Tibial nerve (tissue), 4 donors: Measurements from ENCODE around the gene GRIN2A.

Experiments
- EP300 ChIP-seq, 2 donors: sonication (generic); formaldehyde crosslinking; IDR thresholded peaks; one replicate each; pipeline ENCODE4 v1.6.1; 2017; ENCODE audit warnings: antibody characterized with exemption in 2 of 2, mild to moderate bottlenecking in 1 of 2
- POLR2A ChIP-seq, 2 donors: fragments of 450-650 bp; IDR thresholded peaks; one replicate each; pipeline ENCODE4 v1.6.1; 2017; ENCODE audit warnings: antibody characterized with exemption in 2 of 2, mild to moderate bottlenecking in 2 of 2, moderate library complexity in 2 of 2
- TF ChIP-seq, protein P1 (sequence below), 5 experiments: fragments of 200-600 bp in 3 of 5; fragments of 450-650 bp in 2 of 5; sonication (generic) in 3 of 5; IDR thresholded peaks; one replicate each; pipeline ENCODE4 v1.5.1; 2016 to 2019; ENCODE audit warnings: antibody characterized with exemption in 5 of 5, mild to moderate bottlenecking in 3 of 5, moderate library complexity in 2 of 5

DNA sequence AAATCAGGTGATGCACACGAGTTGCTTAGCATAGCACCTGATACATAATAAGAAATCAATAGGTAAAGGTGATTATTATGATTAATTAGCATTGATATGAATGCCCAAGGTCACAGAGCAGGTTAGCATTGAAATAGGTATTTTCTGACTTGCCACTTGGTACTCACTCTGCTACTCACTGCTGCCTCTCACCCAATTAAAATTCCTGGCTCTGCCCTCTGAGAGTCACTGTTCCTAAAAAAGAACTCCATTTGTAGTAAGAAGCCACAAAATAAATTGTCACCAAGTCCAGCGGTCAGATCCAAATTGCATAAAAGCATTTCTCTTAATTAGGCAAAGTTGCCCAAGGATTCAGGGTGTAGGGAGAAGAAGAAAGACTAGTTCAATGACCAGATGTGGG, 8.9 kb upstream of the GRIN2A start:
- TF ChIP-seq, protein P1, sequence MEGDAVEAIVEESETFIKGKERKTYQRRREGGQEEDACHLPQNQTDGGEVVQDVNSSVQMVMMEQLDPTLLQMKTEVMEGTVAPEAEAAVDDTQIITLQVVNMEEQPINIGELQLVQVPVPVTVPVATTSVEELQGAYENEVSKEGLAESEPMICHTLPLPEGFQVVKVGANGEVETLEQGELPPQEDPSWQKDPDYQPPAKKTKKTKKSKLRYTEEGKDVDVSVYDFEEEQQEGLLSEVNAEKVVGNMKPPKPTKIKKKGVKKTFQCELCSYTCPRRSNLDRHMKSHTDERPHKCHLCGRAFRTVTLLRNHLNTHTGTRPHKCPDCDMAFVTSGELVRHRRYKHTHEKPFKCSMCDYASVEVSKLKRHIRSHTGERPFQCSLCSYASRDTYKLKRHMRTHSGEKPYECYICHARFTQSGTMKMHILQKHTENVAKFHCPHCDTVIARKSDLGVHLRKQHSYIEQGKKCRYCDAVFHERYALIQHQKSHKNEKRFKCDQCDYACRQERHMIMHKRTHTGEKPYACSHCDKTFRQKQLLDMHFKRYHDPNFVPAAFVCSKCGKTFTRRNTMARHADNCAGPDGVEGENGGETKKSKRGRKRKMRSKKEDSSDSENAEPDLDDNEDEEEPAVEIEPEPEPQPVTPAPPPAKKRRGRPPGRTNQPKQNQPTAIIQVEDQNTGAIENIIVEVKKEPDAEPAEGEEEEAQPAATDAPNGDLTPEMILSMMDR (IDR thresholded peaks at IDR 0.05) = no peak
- no peak for TF ChIP-seq POLR2A (IDR thresholded peaks at IDR 0.05)
- TF ChIP-seq EP300 (IDR thresholded peaks at IDR 0.05) = no peak
